Endometrial microvascular endothelial cells (primary cell): ENCODE results near the gene EVA1C. TPM values are rescaled to one million over a fixed set of nuclear protein-coding genes. Genes with fewer than 3 reads are reported as not detected.
"Not testable (repeated sequence)": the region's sequence is repeated elsewhere in the genome, so short reads cannot be mapped to it uniquely, and the experiment has no call there.

ENCODE experiments used
- in situ Hi-C: cut with HindIII; loops from 2 replicates; pipeline ENCODE4 v1.10.0; 2017; ENCODE audit warnings: low sequenced_read_pairs, low pct_unique_long_range_greater_than_20kb; ENCODE audit errors: inconsistent ontology term
- total RNA-seq: library from RNA; depleted of rRNA; stranded (reverse); fragments of >200 nt; gene quantifications from one replicate; pipeline ENCODE4 v1.2.3, GENCODE V29; 2015; ENCODE audit errors: inconsistent ontology term

EVA1C gene
- total RNA-seq, 1 donor from 2014 or later: 30.9 TPM

- in situ Hi-C loops: no loop called here
These were observed 3.2 kb downstream of the EVA1C start for GRCh38 chr21:32415451-32416398.

- in situ Hi-C loops: no loop called here
These were observed 5.6 kb downstream of the EVA1C start for GRCh38 chr21:32418146-32418545.

GRCh38 chr21:32422064-32422463 lies 9.6 kb downstream of the EVA1C start:
- in situ Hi-C loops: no loop called here

GRCh38 chr21:32423320-32424190 lies 11.0 kb downstream of the EVA1C start:
- in situ Hi-C loops: no loop called here

- in situ Hi-C loops: no loop called here
These were observed 11.7 kb downstream of the EVA1C start for GRCh38 chr21:32424191-32424535.

GRCh38 chr21:32424674-32425073 lies 12.2 kb downstream of the EVA1C start:
- in situ Hi-C loops: no loop called here

GRCh38 chr21:32425628-32426027 lies 13.1 kb downstream of the EVA1C start:
- in situ Hi-C loops: no loop called here

- in situ Hi-C loops: no loop called here
These were observed 13.6 kb downstream of the EVA1C start for GRCh38 chr21:32426066-32426465.

- in situ Hi-C loops: no loop called here
These were observed 14.1 kb downstream of the EVA1C start for GRCh38 chr21:32426592-32427051.

GRCh38 chr21:32427958-32428623 lies 15.6 kb downstream of the EVA1C start:
- in situ Hi-C loops: no loop called here

- in situ Hi-C loops: not testable (repeated sequence)
These were observed 20.6 kb downstream of the EVA1C start for GRCh38 chr21:32432982-32433660.

GRCh38 chr21:32437729-32438128 lies 25.2 kb downstream of the EVA1C start:
- in situ Hi-C loops: no loop called here

- in situ Hi-C loops: no loop called here
These were observed 30.2 kb downstream of the EVA1C start for GRCh38 chr21:32442566-32443318.

GRCh38 chr21:32445101-32445500 lies 32.6 kb downstream of the EVA1C start:
- in situ Hi-C loops: no loop called here

- in situ Hi-C loops: not testable (repeated sequence)
These were observed 33.9 kb downstream of the EVA1C start for GRCh38 chr21:32446440-32446839.

GRCh38 chr21:32447224-32447623 lies 34.7 kb downstream of the EVA1C start:
- in situ Hi-C loops: no loop called here

- in situ Hi-C loops: no loop called here
These were observed 36.5 kb downstream of the EVA1C start for GRCh38 chr21:32448803-32449594.
